ENCODE measurements around the gene ATXN7.

The ATXN7 gene

GRCh38 chr3:63869940-63870614 is 6.4 kb downstream of the ATXN7 start:
- ChIA-PET CTCF (interaction anchor here (1.2 to 2.6 kb wide), 7 partner anchors 8 to 92 kb away, joined by 3 to 11 read pairs (median 5); partner anchors contain the start of gene SCAANT1), POLR2A (no interaction called here)
- TF ChIP-seq CTCF (IDR thresholded peaks at IDR 0.05; ENCODE audit: control extremely low read depth, extremely low read depth, low read depth, missing control alignments): no peak
- no peak for DNase-seq (ENCODE audit: extremely low spot score)

GRCh38 chr3:63870615-63871005 is 6.9 kb downstream of the ATXN7 start:
- no peak for DNase-seq (ENCODE audit: extremely low spot score)
- no peak for TF ChIP-seq CTCF (IDR thresholded peaks at IDR 0.05; ENCODE audit: control extremely low read depth, extremely low read depth, low read depth, missing control alignments)
- ChIA-PET POLR2A (no interaction called here), CTCF (interaction anchor here (1.6 to 2.6 kb wide), 5 partner anchors 11 to 68 kb away, joined by 3 to 11 read pairs (median 8); partner anchors contain the start of gene SCAANT1)

- no peak for TF ChIP-seq CTCF (IDR thresholded peaks at IDR 0.05; ENCODE audit: control extremely low read depth, extremely low read depth, low read depth, missing control alignments)
- no peak for DNase-seq (ENCODE audit: extremely low spot score)
- CTCF ChIA-PET: interaction anchor here (0.7 to 1.5 kb wide), 4 partner anchors 9 to 21 kb away, joined by 3 to 4 read pairs (median 3); partner anchors contain the start of genes ATXN7 and THOC7
- POLR2A ChIA-PET: no interaction called here
Measured at GRCh38 chr3:63872135-63872924, 8.7 kb downstream of the ATXN7 start.

GRCh38 chr3:63874769-63875168 is 11.1 kb downstream of the ATXN7 start:
- CTCF ChIA-PET: interaction anchor here (1.0 to 1.7 kb wide), 4 partner anchors 9 to 29 kb away, joined by 3 to 6 read pairs (median 4); no protein-coding TSS in a partner anchor
- no peak for TF ChIP-seq CTCF (IDR thresholded peaks at IDR 0.05; ENCODE audit: control extremely low read depth, extremely low read depth, low read depth, missing control alignments)
- POLR2A ChIA-PET: interaction anchor here (0.5 kb wide), 1 partner anchor 22 kb away, joined by 7 read pairs; no protein-coding TSS in a partner anchor
- no peak for DNase-seq (ENCODE audit: extremely low spot score)

GRCh38 chr3:63875510-63875909 is 11.8 kb downstream of the ATXN7 start:
- no peak for TF ChIP-seq CTCF (IDR thresholded peaks at IDR 0.05; ENCODE audit: control extremely low read depth, extremely low read depth, low read depth, missing control alignments)
- ChIA-PET POLR2A (interaction anchor here (0.5 kb wide), 1 partner anchor 23 kb away, joined by 7 read pairs; no protein-coding TSS in a partner anchor), CTCF (interaction anchor here (1.1 to 2.5 kb wide), 5 partner anchors 9 to 86 kb away, joined by 3 to 7 read pairs (median 5); no protein-coding TSS in a partner anchor)
- no peak for DNase-seq (ENCODE audit: extremely low spot score)

- TF ChIP-seq CTCF (IDR thresholded peaks at IDR 0.05; ENCODE audit: control extremely low read depth, extremely low read depth, low read depth, missing control alignments): no peak
- no peak for DNase-seq (ENCODE audit: extremely low spot score)
- ChIA-PET CTCF (interaction anchor here (1.0 to 2.5 kb wide), 5 partner anchors 10 to 86 kb away, joined by 3 to 7 read pairs (median 4); partner anchors contain the start of gene SCAANT1), POLR2A (no interaction called here)
Measured at GRCh38 chr3:63876260-63876659, 12.6 kb downstream of the ATXN7 start.

All from GM10248 (cell line).